Fibroblast of skin of abdomen (primary cell): Measurements from ENCODE around the gene KIAA1549.
A peak's percentile ranks its signal among the peaks of the same experiment; 100 is the strongest.

Experiments
- DNase-seq: peaks from one replicate; pipeline ENCODE4 v3.0.0-alpha.2; 2013

KIAA1549 gene

GRCh38 chr7:138903859-138904435, 77.2 kb downstream of the KIAA1549 start:
- DNase-seq: no peak

- DNase-seq: no peak
Measured at GRCh38 chr7:138903186-138903820, 77.9 kb downstream of the KIAA1549 start.

- DNase-seq: no peak
Measured at GRCh38 chr7:138902161-138902560, 79.0 kb downstream of the KIAA1549 start.

- DNase-seq: peak; percentile 63
Measured at GRCh38 chr7:138900035-138900828, 81.0 kb downstream of the KIAA1549 start.

- DNase-seq: no peak
Measured at GRCh38 chr7:138898802-138899201, 82.4 kb downstream of the KIAA1549 start.

- DNase-seq: no peak
Measured at GRCh38 chr7:138898255-138898654, 82.9 kb downstream of the KIAA1549 start.

- DNase-seq: no peak
Measured at GRCh38 chr7:138895679-138896078, 85.5 kb downstream of the KIAA1549 start.

GRCh38 chr7:138893258-138893657, 87.9 kb downstream of the KIAA1549 start:
- no peak for DNase-seq

- no peak for DNase-seq
Measured at GRCh38 chr7:138892812-138893211, 88.4 kb downstream of the KIAA1549 start.

- no peak for DNase-seq
Measured at GRCh38 chr7:138892006-138892630, 89.1 kb downstream of the KIAA1549 start.

GRCh38 chr7:138891446-138891810, 89.8 kb downstream of the KIAA1549 start:
- DNase-seq: peak; percentile 80

- peak; percentile 81 for DNase-seq
Measured at GRCh38 chr7:138890499-138891445, 90.4 kb downstream of the KIAA1549 start.

GRCh38 chr7:138889582-138890498, 91.3 kb downstream of the KIAA1549 start:
- DNase-seq: peak; percentile 40

- DNase-seq: no peak
Measured at GRCh38 chr7:138887872-138888656, 93.1 kb downstream of the KIAA1549 start.

GRCh38 chr7:138887085-138887710, 94.0 kb downstream of the KIAA1549 start:
- no peak for DNase-seq

- DNase-seq: peak; percentile 64
Measured at GRCh38 chr7:138886501-138886917, 94.7 kb downstream of the KIAA1549 start.

GRCh38 chr7:138885383-138886147, 95.6 kb downstream of the KIAA1549 start:
- no peak for DNase-seq

GRCh38 chr7:138882249-138882648, 98.9 kb downstream of the KIAA1549 start:
- no peak for DNase-seq
